ENCODE data around the gene HIF1A.
"Not testable (repeated sequence)": the region's sequence is repeated elsewhere in the genome, so short reads cannot be mapped to it uniquely, and the experiment has no call there.

Gene HIF1A

DNA sequence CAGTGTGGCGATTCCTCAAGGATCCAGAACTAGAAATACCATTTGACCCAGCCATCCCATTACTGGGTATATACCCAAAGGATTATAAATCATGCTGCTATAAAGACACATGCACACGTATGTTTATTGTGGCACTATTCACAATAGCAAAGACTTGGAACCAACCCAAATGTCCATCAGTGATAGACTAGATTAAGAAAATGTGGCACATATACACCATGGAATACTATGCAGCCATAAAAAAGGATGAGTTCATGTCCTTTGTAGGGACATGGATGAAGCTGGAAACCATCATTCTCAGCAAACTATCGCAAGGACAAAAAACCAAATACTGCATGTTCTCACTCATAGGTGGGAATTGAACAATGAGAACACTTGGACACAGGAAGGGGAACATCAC is 37.2 kb upstream of the HIF1A start:
- not testable (repeated sequence) for H3K4me1 ChIP-seq (ENCODE audit: control insufficient read depth, low read depth, low read length); H3K4me2 ChIP-seq (ENCODE audit: low read length); H3K36me3 ChIP-seq (ENCODE audit: control insufficient read depth, insufficient read depth, low read length); H3K4me3 ChIP-seq (ENCODE audit: low read length); H4K8ac ChIP-seq (ENCODE audit: low read depth, low read length); H3K79me1 ChIP-seq (ENCODE audit: low read length); H3K4ac ChIP-seq (ENCODE audit: low read depth, low read length); H3K18ac ChIP-seq (ENCODE audit: low read length); DNase-seq; H3K79me2 ChIP-seq (ENCODE audit: control insufficient read depth, insufficient read depth, low read length); H3K56ac ChIP-seq (ENCODE audit: low read length); H3K9ac ChIP-seq (ENCODE audit: low read length); H3K27ac ChIP-seq (ENCODE audit: low read depth, low read length); H3K27me3 ChIP-seq (ENCODE audit: insufficient read depth, low read length, poor library complexity); H2AK5ac ChIP-seq (ENCODE audit: low read length); H2BK15ac ChIP-seq (replicated peaks; ENCODE audit: low read depth); H2BK5ac ChIP-seq (ENCODE audit: low read length); H2BK120ac ChIP-seq (ENCODE audit: low read depth, low read length); H4K5ac ChIP-seq (ENCODE audit: low read length); H3K23ac ChIP-seq (ENCODE audit: low read length)
- no CpG with 5 or more reads among the region's 3 CpGs for WGBS (ENCODE audit: extremely low coverage, insufficient coverage, low lambda C conversion rate)

DNA sequence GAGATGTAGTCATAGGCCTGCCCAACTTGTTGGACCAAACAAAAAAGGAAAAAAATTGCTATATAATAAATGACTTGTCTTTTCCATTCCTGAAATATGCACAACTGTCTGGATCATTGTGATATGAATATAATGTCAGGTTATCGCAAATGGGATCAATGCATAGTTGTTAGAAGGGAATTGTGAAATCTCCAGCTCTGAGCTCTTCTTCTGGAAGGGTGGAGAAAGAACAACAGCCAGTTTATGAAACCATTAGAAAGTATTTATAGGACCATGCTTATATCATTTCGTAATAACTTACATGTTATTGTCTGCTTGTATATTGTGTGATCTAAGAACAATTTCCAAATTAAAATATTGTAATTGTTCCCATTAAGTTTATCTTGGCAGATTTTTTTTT is 35.7 kb upstream of the HIF1A start:
- H3K23ac ChIP-seq (ENCODE audit: low read length): no peak overlapping the region
- H3K4me1 ChIP-seq (ENCODE audit: control insufficient read depth, low read depth, low read length): no peaks in the 10 kb centered on the region
- no peak overlapping the region for H4K5ac ChIP-seq (ENCODE audit: low read length)
- no peak overlapping the region for H3K18ac ChIP-seq (ENCODE audit: low read length)
- H3K79me1 ChIP-seq (ENCODE audit: low read length): no peaks in the 10 kb centered on the region
- H2AK5ac ChIP-seq (ENCODE audit: low read length): no peak overlapping the region
- no peak for DNase-seq
- H3K4ac ChIP-seq (ENCODE audit: low read depth, low read length): no peak overlapping the region
- H3K56ac ChIP-seq (ENCODE audit: low read length): no peak overlapping the region
- H2BK5ac ChIP-seq (ENCODE audit: low read length): no peak overlapping the region
- H3K4me3 ChIP-seq (ENCODE audit: low read length): no peak overlapping the region
- no peak overlapping the region for H2BK120ac ChIP-seq (ENCODE audit: low read depth, low read length)
- no peak overlapping the region for H3K9ac ChIP-seq (ENCODE audit: low read length)
- H3K36me3 ChIP-seq (ENCODE audit: control insufficient read depth, insufficient read depth, low read length): no peaks in the 10 kb centered on the region
- no peaks in the 10 kb centered on the region for H3K79me2 ChIP-seq (ENCODE audit: control insufficient read depth, insufficient read depth, low read length)
- no peak overlapping the region for H4K8ac ChIP-seq (ENCODE audit: low read depth, low read length)
- H3K27me3 ChIP-seq (ENCODE audit: insufficient read depth, low read length, poor library complexity): no peaks in the 10 kb centered on the region
- H3K4me2 ChIP-seq (ENCODE audit: low read length): no peak overlapping the region
- no peak overlapping the region for H2BK15ac ChIP-seq (replicated peaks; ENCODE audit: low read depth)
- no CpG with 5 or more reads among the region's 2 CpGs for WGBS (ENCODE audit: extremely low coverage, insufficient coverage, low lambda C conversion rate)
- no peak overlapping the region for H3K27ac ChIP-seq (ENCODE audit: low read depth, low read length)

DNA sequence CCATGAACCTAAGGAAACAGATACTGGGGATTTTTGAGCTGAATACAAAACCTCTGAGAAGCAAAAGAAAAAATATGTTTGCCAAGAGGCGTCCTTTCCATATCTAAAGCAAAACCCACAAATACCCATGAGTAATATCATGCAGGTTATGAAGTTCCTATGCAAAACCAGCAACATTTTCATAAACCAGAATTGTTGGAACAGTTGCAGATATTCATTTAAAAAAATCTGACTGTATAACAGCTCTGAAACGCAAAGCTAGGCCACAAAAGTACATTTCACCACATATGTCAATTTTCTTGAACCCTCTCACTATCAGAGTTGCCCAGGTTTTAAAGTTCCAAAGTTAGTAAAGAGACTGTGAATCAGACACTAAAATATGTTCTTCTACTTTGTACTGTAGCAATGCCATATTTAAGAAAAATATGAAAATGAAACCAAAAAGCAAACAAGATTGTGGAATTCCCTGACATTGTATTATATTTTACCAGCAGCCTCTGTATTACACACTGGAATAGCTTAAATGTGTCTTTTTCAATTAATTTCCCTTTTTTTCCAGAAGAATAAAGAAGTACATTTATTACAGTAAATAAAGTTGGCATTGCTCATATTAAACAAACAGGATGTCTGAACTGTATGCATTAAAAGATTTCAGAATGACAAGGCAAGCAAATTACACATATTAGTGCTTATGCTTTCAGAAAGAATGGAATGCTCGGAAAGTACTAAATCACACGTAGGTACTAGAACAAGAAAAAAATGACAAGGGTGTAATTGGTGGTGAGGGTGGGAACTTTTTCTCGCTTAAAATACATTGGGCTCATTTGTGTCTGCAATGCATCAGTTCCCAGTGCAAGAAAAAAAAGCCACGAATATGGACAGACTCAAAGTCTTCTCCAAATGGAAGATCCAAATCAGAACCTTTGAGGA is 33.6 kb upstream of the HIF1A start:
- H3K4ac ChIP-seq (ENCODE audit: low read depth, low read length): no peak overlapping the region
- no peaks in the 10 kb centered on the region for H3K36me3 ChIP-seq (ENCODE audit: control insufficient read depth, insufficient read depth, low read length)
- DNase-seq: no peak
- H3K79me2 ChIP-seq (ENCODE audit: control insufficient read depth, insufficient read depth, low read length): no peaks in the 10 kb centered on the region
- no peak overlapping the region for H3K27ac ChIP-seq (ENCODE audit: low read depth, low read length)
- no peak overlapping the region for H2BK120ac ChIP-seq (ENCODE audit: low read depth, low read length)
- H3K79me1 ChIP-seq (ENCODE audit: low read length): no peaks in the 10 kb centered on the region
- no peak overlapping the region for H3K56ac ChIP-seq (ENCODE audit: low read length)
- H3K27me3 ChIP-seq (ENCODE audit: insufficient read depth, low read length, poor library complexity): no peaks in the 10 kb centered on the region
- no peak overlapping the region for H2BK5ac ChIP-seq (ENCODE audit: low read length)
- no peak overlapping the region for H3K4me2 ChIP-seq (ENCODE audit: low read length)
- no peak overlapping the region for H2AK5ac ChIP-seq (ENCODE audit: low read length)
- H3K23ac ChIP-seq (ENCODE audit: low read length): no peak overlapping the region
- H3K4me1 ChIP-seq (ENCODE audit: control insufficient read depth, low read depth, low read length): no peaks in the 10 kb centered on the region
- H3K4me3 ChIP-seq (ENCODE audit: low read length): no peak overlapping the region
- no peak overlapping the region for H3K9ac ChIP-seq (ENCODE audit: low read length)
- no CpG with 5 or more reads among the region's 6 CpGs for WGBS (ENCODE audit: extremely low coverage, insufficient coverage, low lambda C conversion rate)
- no peak overlapping the region for H2BK15ac ChIP-seq (replicated peaks; ENCODE audit: low read depth)
- no peak overlapping the region for H3K18ac ChIP-seq (ENCODE audit: low read length)
- H4K5ac ChIP-seq (ENCODE audit: low read length): no peak overlapping the region
- H4K8ac ChIP-seq (ENCODE audit: low read depth, low read length): no peak overlapping the region

DNA sequence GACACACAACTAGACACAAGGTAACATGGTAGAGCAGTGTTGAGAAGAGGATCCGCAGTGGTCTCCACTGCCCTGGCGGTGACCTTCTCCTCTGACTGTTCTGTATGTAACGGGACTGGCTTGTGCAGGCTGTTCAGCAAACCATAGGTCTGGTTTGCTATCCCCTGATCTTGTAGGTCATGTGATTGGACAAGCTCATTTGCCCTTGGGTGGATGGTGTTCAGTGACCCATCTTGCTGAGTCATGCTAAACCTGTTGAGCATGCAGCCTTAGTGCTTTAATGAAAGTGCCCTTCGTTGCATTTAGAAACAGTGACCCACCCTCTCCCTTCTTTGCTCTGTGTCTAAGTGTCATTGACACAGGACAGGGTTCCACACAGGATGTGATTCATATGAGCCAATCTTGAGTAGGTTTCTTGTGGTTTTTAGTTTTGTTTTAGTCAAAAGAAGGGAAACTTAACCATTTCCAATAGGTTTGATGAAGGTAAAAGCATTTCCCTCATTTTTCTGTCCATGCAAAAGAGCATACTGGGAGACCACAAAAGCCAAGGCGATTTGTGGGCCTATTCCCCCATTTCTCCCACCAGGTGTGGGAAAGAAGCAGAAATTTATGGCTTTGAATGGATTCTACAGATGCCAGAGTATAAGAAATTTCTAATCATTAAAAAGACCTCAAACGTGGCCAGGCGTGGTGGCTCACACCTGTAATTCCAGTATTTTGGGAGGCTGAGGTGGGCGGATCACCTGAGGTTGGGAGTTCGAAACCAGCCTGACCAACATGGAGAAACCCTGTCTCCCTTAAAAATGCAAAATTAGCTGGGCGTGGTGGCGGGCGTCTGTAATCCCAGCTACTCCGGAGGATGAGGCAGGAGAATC is 32.6 kb upstream of the HIF1A start:
- DNase-seq: peak; percentile 68
- H3K4me2 ChIP-seq (ENCODE audit: low read length): no peak overlapping the region
- H4K5ac ChIP-seq (ENCODE audit: low read length): no peak overlapping the region
- H3K23ac ChIP-seq (ENCODE audit: low read length): no peak overlapping the region
- H3K4me3 ChIP-seq (ENCODE audit: low read length): no peak overlapping the region
- no peak overlapping the region for H3K18ac ChIP-seq (ENCODE audit: low read length)
- no peak overlapping the region for H3K9ac ChIP-seq (ENCODE audit: low read length)
- no peak overlapping the region for H2AK5ac ChIP-seq (ENCODE audit: low read length)
- no peaks in the 10 kb centered on the region for H3K79me1 ChIP-seq (ENCODE audit: low read length)
- H3K79me2 ChIP-seq (ENCODE audit: control insufficient read depth, insufficient read depth, low read length): no peaks in the 10 kb centered on the region
- H2BK120ac ChIP-seq (ENCODE audit: low read depth, low read length): no peak overlapping the region
- no peaks in the 10 kb centered on the region for H3K27me3 ChIP-seq (ENCODE audit: insufficient read depth, low read length, poor library complexity)
- no CpG with 5 or more reads among the region's 13 CpGs for WGBS (ENCODE audit: extremely low coverage, insufficient coverage, low lambda C conversion rate)
- no peak overlapping the region for H2BK5ac ChIP-seq (ENCODE audit: low read length)
- H3K4me1 ChIP-seq (ENCODE audit: control insufficient read depth, low read depth, low read length): no peaks in the 10 kb centered on the region
- H3K27ac ChIP-seq (ENCODE audit: low read depth, low read length): no peak overlapping the region
- H3K56ac ChIP-seq (ENCODE audit: low read length): no peak overlapping the region
- no peak overlapping the region for H3K4ac ChIP-seq (ENCODE audit: low read depth, low read length)
- H3K36me3 ChIP-seq (ENCODE audit: control insufficient read depth, insufficient read depth, low read length): no peaks in the 10 kb centered on the region
- H2BK15ac ChIP-seq (replicated peaks; ENCODE audit: low read depth): no peak overlapping the region
- H4K8ac ChIP-seq (ENCODE audit: low read depth, low read length): no peak overlapping the region

DNA sequence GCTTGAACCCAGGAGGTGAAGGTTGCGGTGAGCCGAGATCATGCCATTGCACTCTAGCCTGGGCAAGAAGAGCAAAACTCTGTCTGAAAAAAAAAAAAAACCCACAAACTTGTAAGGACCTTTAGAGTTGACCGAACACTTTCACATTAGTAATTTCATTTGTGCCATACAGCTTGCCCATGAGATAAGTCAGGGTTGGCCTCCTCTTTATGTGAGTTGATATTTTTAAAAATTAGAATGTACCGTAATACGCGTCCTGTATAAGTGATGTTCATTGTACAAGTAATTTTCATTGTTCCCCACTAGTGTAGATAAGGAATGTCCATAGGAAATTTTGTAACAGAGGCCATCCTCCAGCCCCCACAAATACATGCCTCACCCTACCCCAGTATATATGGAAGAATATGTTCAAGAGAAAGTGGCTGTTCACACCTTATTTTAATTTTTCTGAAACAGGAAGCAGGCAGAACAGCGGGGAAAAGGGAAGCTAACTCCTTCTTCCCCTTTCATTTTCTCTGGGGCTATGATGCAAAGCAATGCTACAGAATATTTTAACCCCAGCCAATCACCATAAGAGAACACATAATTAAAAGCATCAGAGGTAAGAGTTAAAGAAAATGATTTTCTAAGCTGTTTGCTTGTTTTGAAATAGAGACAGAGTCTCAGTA is 31.9 kb upstream of the HIF1A start:
- Histone ChIP-seq H3K23ac (ENCODE audit: low read length) (no peak overlapping the region), H2BK120ac (ENCODE audit: low read depth, low read length) (no peak overlapping the region), H3K9ac (ENCODE audit: low read length) (no peak overlapping the region), H3K4me1 (ENCODE audit: control insufficient read depth, low read depth, low read length) (no peaks in the 10 kb centered on the region), H3K56ac (ENCODE audit: low read length) (no peak overlapping the region), H3K18ac (ENCODE audit: low read length) (no peak overlapping the region), H3K79me2 (ENCODE audit: control insufficient read depth, insufficient read depth, low read length) (no peaks in the 10 kb centered on the region), H3K4me3 (ENCODE audit: low read length) (no peak overlapping the region), H3K27ac (ENCODE audit: low read depth, low read length) (no peak overlapping the region), H4K5ac (ENCODE audit: low read length) (no peak overlapping the region), H3K79me1 (ENCODE audit: low read length) (no peaks in the 10 kb centered on the region), H2BK5ac (ENCODE audit: low read length) (no peak overlapping the region), H2AK5ac (ENCODE audit: low read length) (no peak overlapping the region), H2BK15ac (replicated peaks; ENCODE audit: low read depth) (no peak overlapping the region), H3K4ac (ENCODE audit: low read depth, low read length) (no peak overlapping the region), H3K27me3 (ENCODE audit: insufficient read depth, low read length, poor library complexity) (no peaks in the 10 kb centered on the region), H3K36me3 (ENCODE audit: control insufficient read depth, insufficient read depth, low read length) (no peaks in the 10 kb centered on the region), H3K4me2 (ENCODE audit: low read length) (no peak overlapping the region), H4K8ac (ENCODE audit: low read depth, low read length) (no peak overlapping the region)
- no CpG with 5 or more reads among the region's 7 CpGs for WGBS (ENCODE audit: extremely low coverage, insufficient coverage, low lambda C conversion rate)
- DNase-seq: no peak
